Naive B cell (primary cell): ENCODE results near the gene BICDL2. TPM values are rescaled to one million over a fixed set of nuclear protein-coding genes. Genes with fewer than 3 reads are reported as not detected.
"Not testable (repeated sequence)": the region's sequence is repeated elsewhere in the genome, so short reads cannot be mapped to it uniquely, and the experiment has no call there.

Source experiments
- ATAC-seq, 2 donors: fragments of 150-1000 bp; cut with Tn5 transposase; 2 replicates each; pipeline ENCODE4 v1.10.0; 2021; ENCODE audit warnings: low read depth in 2 of 2, mild to moderate bottlenecking in 2 of 2, moderate library complexity in 2 of 2
- DNase-seq: peaks from one replicate; pipeline ENCODE4 v3.0.0; 2022
- H3K27ac Mint-ChIP-seq, 6 donors: one replicate each; pipeline ENCODE4 v1.8.0; 2020 to 2022; ENCODE audit warnings: mild to moderate bottlenecking in 6 of 6, mixed read lengths in 6 of 6, moderate library complexity in 5 of 6, inconsistent platforms in 2 of 6
- H3K27me3 Mint-ChIP-seq, 3 donors: one replicate each; pipeline ENCODE4 v1.8.0; 2021 to 2022; ENCODE audit warnings: mixed read lengths in 3 of 3, mild to moderate bottlenecking in 1 of 3
- H3K36me3 Mint-ChIP-seq, 2 donors: one replicate each; pipeline ENCODE4 v1.8.0; 2020 to 2022; ENCODE audit warnings: mixed read lengths in 2 of 2, inconsistent platforms in 1 of 2, mild to moderate bottlenecking in 1 of 2
- H3K4me1 Mint-ChIP-seq, 3 donors: one replicate each; pipeline ENCODE4 v1.8.0; 2020 to 2022; ENCODE audit warnings: mixed read lengths in 3 of 3, inconsistent platforms in 1 of 3, mild to moderate bottlenecking in 1 of 3, moderate library complexity in 1 of 3
- H3K4me3 Mint-ChIP-seq, 8 donors: one replicate each; pipeline ENCODE4 v1.8.0; 2020 to 2022; ENCODE audit warnings: mild to moderate bottlenecking in 8 of 8, mixed read lengths in 8 of 8, moderate library complexity in 8 of 8, inconsistent platforms in 2 of 8
- H3K9me3 Mint-ChIP-seq, 7 donors: one replicate each; pipeline ENCODE4 v1.8.0; 2020 to 2022; ENCODE audit warnings: mixed read lengths in 7 of 7, mild to moderate bottlenecking in 5 of 7, inconsistent platforms in 2 of 7, moderate library complexity in 1 of 7
- polyA plus RNA-seq, 6 donors: library from polyadenylated mRNA; unstranded; fragments of 300-500 nt; fragmentation: Illumina TruSeq; gene quantifications; one replicate each; pipeline ENCODE4 v1.2.3, GENCODE V29; 2021; ENCODE audit warnings: low read depth in 6 of 6

The BICDL2 gene
- polyA plus RNA-seq, result not detected

GRCh38 chr16:3036726-3037315 is at the start of gene BICDL2:
Gene BICDL2, minus strand, starts transcription at chr16:3036944. Its CDS starts 1,448 bp downstream, at chr16:3035496.
- H3K4me3 Mint-ChIP-seq, result peak within 1 kb of the TSS in 7 of 8 donors; percentile 22 to 72 (median 59)
- ATAC-seq, result peak in 1 of 2 donors; percentile 2
- peak within 1 kb of the TSS in 3 of 6 donors; percentile 31 to 58 (median 58) for H3K27ac Mint-ChIP-seq
- no peaks in the 10 kb centered on the region for H3K36me3 Mint-ChIP-seq
- peaks cover 10 to 16% (median 15%) of the 10 kb centered on the region in 3 donors for H3K4me1 Mint-ChIP-seq
- no peaks in the 10 kb centered on the region for H3K9me3 Mint-ChIP-seq
- H3K27me3 Mint-ChIP-seq, result peaks cover 56 to 88% (median 75%) of the 10 kb centered on the region in 3 donors
- DNase-seq, result no peak

DNA sequence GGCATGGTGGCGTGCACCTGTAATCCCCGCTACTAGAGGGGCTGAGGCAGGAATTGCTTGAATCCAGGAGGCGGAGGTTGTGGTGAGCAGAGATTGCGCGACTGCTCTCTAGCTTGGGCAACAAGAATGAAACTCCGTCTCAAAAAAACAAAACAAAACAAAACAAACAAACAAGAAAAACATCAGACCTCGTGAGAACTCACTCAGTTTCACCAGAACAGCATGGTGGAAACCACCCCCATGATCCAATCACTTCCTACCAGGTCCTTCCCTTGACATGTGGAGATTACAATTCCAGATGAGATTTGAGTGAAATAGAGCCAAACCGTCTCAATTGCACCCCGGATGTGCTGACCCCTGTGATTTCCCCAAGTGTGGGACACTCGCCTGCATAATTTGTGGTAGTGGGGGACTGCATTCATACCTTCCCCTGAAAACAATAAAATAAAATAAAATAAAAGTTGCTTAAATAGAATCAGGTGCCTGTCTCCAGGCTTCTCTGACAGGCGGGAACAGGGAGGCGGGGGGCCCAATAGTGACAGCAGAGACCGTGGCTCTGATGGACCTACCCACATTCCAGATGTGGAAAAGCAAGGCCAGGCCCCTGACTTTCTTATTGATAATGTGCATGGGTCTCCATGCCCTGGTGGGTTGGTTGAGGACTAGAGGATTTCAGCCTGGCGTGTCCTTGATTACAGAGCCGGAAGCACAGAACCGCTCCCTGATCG is 49.3 kb upstream of the BICDL2 start:
- Mint-ChIP-seq H3K4me3 (no peak overlapping the region), H3K27me3 (peaks cover 3 to 21% (median 17%) of the 10 kb centered on the region in 3 donors), H3K4me1 (peaks cover 3 to 8% (median 6%) of the 10 kb centered on the region in 3 donors), H3K36me3 (no peaks in the 10 kb centered on the region), H3K9me3 (no peaks in the 10 kb centered on the region), H3K27ac (peak overlapping the region in 1 of 6 donors; percentile 47)
- DNase-seq (no peak), ATAC-seq (no peak)

DNA sequence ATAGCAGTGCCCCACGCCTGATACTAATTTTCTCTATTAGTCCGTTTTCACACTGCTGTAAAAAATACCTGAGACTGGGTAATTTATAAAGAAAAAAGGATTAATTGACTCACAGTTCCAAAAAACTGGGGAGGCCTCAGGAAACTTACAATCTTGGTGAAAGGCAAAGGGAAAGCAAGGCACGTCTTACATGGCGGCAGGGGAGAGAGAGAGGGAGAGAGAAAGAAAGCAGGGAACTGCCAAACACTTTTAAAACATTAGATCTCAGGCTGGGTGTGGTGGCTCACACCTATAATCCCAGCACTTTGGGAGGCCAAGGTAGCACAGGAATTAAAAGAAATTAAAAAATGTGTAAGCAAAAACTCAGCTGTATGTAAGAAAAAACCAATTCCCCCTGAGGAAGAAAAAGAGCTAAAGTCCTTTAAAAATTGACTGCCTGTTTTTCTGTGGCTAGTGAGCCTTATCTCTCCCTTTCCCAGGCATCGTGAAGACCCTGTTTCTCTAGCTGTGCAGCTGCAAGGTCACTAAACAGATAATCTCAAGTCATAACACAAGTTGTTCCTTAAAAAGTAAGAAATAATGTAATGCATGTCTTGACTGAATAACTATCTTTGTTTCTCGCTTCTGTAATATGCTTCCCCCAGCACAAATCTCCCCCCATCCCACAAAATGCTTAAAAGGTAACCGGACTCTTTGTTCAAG is 48.4 kb upstream of the BICDL2 start:
- Mint-ChIP-seq H3K4me1 (peaks cover 3 to 8% (median 6%) of the 10 kb centered on the region in 3 donors), H3K9me3 (no peaks in the 10 kb centered on the region), H3K4me3 (no peak overlapping the region), H3K27me3 (peaks cover 3 to 24% (median 17%) of the 10 kb centered on the region in 3 donors), H3K27ac (peak overlapping the region in 1 of 6 donors; percentile 36), H3K36me3 (no peaks in the 10 kb centered on the region)
- ATAC-seq (no peak), DNase-seq (no peak)

DNA sequence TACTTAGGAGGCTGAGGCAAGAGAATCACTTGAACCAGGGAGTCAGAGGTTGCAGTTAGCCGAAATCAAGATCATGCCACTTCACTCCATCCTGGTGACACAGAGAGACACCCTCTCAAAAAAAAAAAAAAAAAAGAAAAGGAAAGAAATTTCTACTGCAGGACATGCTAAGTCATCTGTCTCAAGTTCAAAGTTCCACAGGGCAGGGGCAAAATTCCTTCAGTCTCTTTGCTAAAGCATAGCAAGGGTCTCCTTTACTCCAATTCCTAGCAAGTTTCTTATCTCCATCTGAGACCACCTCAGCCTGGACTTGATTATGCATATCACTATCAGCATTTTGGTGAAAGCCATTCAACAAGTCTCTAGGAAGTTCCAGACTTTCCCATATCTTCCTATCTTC is 47.7 kb upstream of the BICDL2 start:
- Mint-ChIP-seq H3K4me3 (peak overlapping the region in 1 of 8 donors; percentile 10), H3K36me3 (no peaks in the 10 kb centered on the region), H3K4me1 (peaks cover 3 to 8% (median 6%) of the 10 kb centered on the region in 3 donors), H3K27me3 (peaks cover 3 to 29% (median 17%) of the 10 kb centered on the region in 3 donors), H3K9me3 (no peaks in the 10 kb centered on the region), H3K27ac (no peak overlapping the region)
- no peak for DNase-seq
- ATAC-seq, result no peak

DNA sequence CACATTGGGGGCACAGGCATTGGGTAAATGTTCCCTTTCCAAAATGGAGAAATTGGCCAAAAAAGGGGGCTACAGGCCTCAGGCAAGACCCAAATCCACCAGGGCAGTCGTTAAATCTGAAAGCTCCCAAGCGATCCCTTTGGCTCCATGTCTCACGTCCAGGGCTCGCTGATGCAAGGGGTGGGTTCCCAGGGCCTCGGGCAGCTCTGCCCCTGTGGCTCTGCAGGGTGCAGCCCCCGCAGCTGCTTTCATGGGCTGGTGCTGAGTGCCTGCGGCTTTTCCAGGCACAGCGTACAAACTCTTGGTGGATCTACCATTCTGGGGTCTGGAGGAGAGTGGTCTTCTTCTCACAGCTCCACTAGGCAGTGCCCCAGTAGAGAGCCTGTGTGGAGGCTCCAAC is 46.7 kb upstream of the BICDL2 start:
- DNase-seq, H3K4me1 Mint-ChIP-seq, ATAC-seq, H3K9me3 Mint-ChIP-seq, H3K36me3 Mint-ChIP-seq, H3K4me3 Mint-ChIP-seq: not testable (repeated sequence)
- Mint-ChIP-seq H3K27me3 (peaks cover 3 to 29% (median 11%) of the 10 kb centered on the region in 3 donors), H3K27ac (peak overlapping the region in 1 of 6 donors; percentile 39)

- H3K27me3 Mint-ChIP-seq, result peaks cover 0 to 17% (median 0%) of the 10 kb centered on the region in 3 donors
- not testable (repeated sequence) for H3K9me3 Mint-ChIP-seq, H3K4me1 Mint-ChIP-seq, H3K4me3 Mint-ChIP-seq, DNase-seq, H3K27ac Mint-ChIP-seq, H3K36me3 Mint-ChIP-seq, ATAC-seq
Measured at GRCh38 chr16:3081957-3082356, 45.2 kb upstream of the BICDL2 start.

- Mint-ChIP-seq H3K9me3 (peaks cover 0 to 12% (median 2%) of the 10 kb centered on the region in 7 donors), H3K4me1 (peaks cover 6 to 22% (median 7%) of the 10 kb centered on the region in 3 donors), H3K27me3 (peaks cover 0 to 17% (median 0%) of the 10 kb centered on the region in 3 donors), H3K27ac (no peak overlapping the region), H3K36me3 (peaks cover 0 to 6% of the 10 kb centered on the region in 2 donors), H3K4me3 (no peak overlapping the region)
- ATAC-seq (no peak), DNase-seq (no peak)
Measured at GRCh38 chr16:3080024-3080423, 43.3 kb upstream of the BICDL2 start.

- Mint-ChIP-seq H3K4me3 (peak overlapping the region in 3 of 8 donors; percentile 37 to 69 (median 45)), H3K27ac (no peak overlapping the region), H3K9me3 (peaks cover 0 to 12% (median 2%) of the 10 kb centered on the region in 7 donors), H3K4me1 (peaks cover 25 to 47% (median 29%) of the 10 kb centered on the region in 3 donors), H3K36me3 (peaks cover 0 to 6% of the 10 kb centered on the region in 2 donors), H3K27me3 (peaks cover 0 to 10% (median 9%) of the 10 kb centered on the region in 3 donors)
- DNase-seq, result no peak
- ATAC-seq, result no peak
Measured at GRCh38 chr16:3076577-3076976, 39.8 kb upstream of the BICDL2 start.

DNA sequence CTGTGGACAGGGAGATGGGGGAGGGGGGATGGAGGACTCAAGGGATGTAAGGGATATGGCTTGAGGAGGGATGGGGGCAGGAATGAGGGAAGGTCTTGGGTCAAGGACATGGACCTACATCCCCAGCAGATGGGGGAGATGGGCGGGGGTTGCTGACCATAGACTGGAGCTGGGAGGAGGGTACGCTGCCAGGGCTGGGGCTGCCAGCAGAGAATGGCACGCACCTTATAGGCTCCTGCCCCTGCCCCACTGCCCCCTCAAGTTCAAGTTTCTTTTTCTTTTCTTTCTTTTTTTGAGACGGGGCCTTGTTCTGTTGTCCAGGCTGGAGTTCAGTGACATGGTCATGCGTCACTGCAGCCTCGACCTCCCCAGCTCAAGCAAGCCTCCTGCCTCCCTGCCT is 39.2 kb upstream of the BICDL2 start:
- not testable (repeated sequence) for ATAC-seq, H3K27ac Mint-ChIP-seq, DNase-seq, H3K36me3 Mint-ChIP-seq, H3K27me3 Mint-ChIP-seq
- Mint-ChIP-seq H3K9me3 (peaks cover 0 to 12% (median 2%) of the 10 kb centered on the region in 7 donors), H3K4me1 (peaks cover 26 to 50% (median 33%) of the 10 kb centered on the region in 3 donors), H3K4me3 (peak overlapping the region in 3 of 8 donors; percentile 9 to 77 (median 37))

- Mint-ChIP-seq H3K27me3 (peaks cover 0 to 9% (median 6%) of the 10 kb centered on the region in 3 donors), H3K27ac (peak overlapping the region in 2 of 6 donors; percentile 19 to 29), H3K4me1 (peaks cover 26 to 50% (median 33%) of the 10 kb centered on the region in 3 donors), H3K4me3 (peak overlapping the region in 6 of 8 donors; percentile 12 to 84 (median 78)), H3K36me3 (peaks cover 0 to 6% of the 10 kb centered on the region in 2 donors), H3K9me3 (peaks cover 0 to 12% (median 2%) of the 10 kb centered on the region in 7 donors)
- DNase-seq (no peak), ATAC-seq (no peak)
Measured at GRCh38 chr16:3075523-3075915, 38.8 kb upstream of the BICDL2 start.

- peak overlapping the region in 4 of 6 donors; percentile 80 to 90 (median 87) for H3K27ac Mint-ChIP-seq
- peaks cover 0 to 9% (median 6%) of the 10 kb centered on the region in 3 donors for H3K27me3 Mint-ChIP-seq
- ATAC-seq (peak; percentile 98), DNase-seq (peak; percentile 46)
- H3K9me3 Mint-ChIP-seq, result peaks cover 0 to 12% (median 2%) of the 10 kb centered on the region in 7 donors
- H3K4me3 Mint-ChIP-seq, result peak overlapping the region; percentile 2 to 85 (median 78)
- H3K36me3 Mint-ChIP-seq, result peaks cover 0 to 6% of the 10 kb centered on the region in 2 donors
- peaks cover 26 to 50% (median 33%) of the 10 kb centered on the region in 3 donors for H3K4me1 Mint-ChIP-seq
Measured at GRCh38 chr16:3074860-3075522, 38.2 kb upstream of the BICDL2 start.

GRCh38 chr16:3073448-3073847 is 36.7 kb upstream of the BICDL2 start:
- peaks cover 0 to 12% (median 2%) of the 10 kb centered on the region in 7 donors for H3K9me3 Mint-ChIP-seq

More at GRCh38 chr16:3073448-3073847, 36.7 kb upstream of the BICDL2 start:
- Mint-ChIP-seq H3K27ac (peak overlapping the region in 1 of 6 donors; percentile 18), H3K27me3 (peaks cover 0 to 9% (median 0%) of the 10 kb centered on the region in 3 donors), H3K4me1 (peaks cover 26 to 50% (median 33%) of the 10 kb centered on the region in 3 donors), H3K36me3 (peaks cover 0 to 6% of the 10 kb centered on the region in 2 donors), H3K4me3 (peak overlapping the region in 4 of 8 donors; percentile 19 to 77 (median 42))
- DNase-seq (no peak), ATAC-seq (no peak)
